Measurements from ENCODE around the gene P2RX4.
"Not testable (repeated sequence)": the region's sequence is repeated elsewhere in the genome, so short reads cannot be mapped to it uniquely, and the experiment has no call there.

The P2RX4 gene

DNA sequence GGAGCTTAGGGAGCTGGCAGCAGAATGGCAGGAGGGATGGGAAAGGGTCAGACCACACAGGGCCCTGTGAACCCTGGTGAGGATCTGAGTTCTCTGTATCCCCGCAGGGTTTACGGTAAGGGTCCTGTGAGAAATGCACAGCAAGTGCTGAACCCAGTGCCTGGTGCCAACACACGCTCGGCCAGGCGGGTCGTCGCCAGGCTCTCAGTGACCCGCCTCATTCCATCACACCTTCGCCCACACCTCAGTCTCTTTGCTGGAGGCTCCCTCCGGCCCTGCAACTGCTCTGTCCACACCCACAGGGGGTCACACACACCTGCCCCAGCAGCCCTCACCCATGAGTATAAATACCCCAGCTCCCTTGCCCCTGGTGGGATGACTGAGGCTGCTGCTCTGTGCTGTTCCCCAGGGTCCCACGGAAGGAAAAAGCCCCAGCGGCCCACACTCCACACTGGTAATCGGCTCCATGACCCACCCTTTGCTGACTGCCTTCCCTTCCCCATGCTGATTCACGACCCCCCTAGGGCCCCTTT lies 63.5 kb downstream of the P2RX4 start:
- no peak for DNase-seq (ENCODE audit: low spot score)

DNA sequence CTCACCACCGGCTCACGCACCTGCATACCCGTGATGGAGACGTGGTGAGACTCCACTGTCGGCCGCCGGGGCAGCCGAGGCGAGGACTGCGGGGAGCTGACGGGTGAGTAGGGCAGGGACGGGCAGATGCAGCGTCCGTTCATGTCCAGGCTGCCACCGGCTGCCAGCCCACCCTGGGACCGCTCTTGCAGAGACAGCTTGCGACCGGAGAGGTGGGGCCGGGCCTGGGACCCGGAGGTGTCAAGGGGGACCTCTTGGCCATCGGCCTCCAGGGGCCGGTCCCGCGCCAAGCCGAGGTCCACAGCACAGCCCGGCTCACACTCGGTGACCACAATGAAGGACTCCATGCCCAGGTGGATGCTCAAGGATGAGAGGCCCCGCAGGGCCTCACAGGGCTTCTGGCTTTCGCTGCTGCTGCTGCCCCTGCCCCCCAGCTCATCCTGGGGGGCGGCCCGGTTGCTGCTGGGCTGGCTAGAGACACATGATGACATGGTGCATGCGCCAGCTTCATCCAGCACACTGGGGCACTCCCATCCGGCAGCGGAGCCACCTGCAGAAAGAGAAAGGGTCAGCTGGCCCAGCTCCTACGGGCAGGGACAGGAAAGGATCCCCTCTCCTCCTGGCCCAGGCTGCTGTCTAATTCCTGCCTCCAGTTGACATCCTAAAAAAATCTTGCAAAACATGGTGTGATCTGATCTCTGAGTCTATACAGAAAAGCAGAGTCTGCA lies 64.3 kb downstream of the P2RX4 start:
- DNase-seq (ENCODE audit: low spot score), result no peak
- no peak for FAIRE-seq

More for the DNA sequence above, 63.5 kb downstream of the P2RX4 start:
- FAIRE-seq, result no peak

DNA sequence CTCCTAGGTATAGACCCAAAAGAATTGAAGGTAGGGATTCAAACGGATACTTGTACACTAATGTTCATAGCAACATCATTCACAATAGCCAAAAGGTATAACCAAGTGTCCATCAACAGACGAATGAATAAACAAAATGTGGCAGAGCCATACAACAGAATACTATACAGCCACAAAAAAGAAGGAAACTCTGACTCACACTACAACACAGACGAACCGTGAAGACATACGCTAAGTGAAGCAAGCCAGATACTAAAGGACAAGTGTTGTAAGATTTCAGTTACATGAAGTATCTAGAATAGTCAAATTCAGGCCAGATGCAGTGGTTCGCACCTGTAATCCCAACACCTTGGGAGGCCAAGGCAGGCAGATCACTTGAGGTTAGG lies 67.4 kb downstream of the P2RX4 start:
- DNase-seq (ENCODE audit: low spot score), result no peak
- no peak for FAIRE-seq

DNA sequence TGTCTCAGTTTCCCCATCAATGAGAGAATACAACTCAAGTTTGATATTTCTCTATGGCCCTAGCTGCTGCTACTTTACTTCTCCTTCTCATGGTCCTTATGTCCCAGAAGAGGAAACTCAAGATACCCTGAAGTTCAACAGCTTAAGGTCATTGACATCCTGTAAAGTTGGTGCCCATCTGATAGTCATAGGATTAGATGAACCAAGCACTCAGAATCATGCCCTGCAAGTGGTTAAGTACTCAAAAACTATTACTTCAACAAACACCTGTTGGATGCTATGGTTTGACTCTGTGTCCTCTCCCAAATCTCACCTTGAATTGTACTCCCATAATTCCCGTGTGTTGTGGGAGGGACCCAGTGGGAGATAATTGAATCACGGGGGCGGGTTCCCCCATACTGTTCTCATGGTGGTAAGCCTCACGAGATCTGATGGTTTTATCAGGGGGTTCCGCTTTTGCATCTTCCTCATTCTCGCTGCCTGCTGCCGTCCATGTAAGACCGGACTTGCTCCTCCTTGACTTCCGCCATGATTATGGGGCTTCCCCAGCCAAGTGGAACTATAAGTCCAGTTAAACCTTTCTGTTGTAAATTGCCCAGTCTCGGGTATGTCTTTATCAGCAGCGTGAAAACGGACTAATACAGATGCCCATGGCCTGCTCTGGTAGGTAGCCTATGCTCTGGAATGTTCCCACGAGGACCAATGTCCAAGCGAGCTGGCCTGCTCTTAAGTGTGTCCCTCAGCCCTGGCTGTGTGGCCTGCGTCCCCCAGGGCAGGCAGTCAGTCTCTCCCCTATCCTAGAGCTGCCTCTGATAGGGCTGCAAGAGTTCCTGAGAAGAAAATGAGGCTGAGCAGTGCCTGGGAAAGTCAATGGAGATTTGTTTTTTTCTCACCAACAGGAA lies 68.5 kb downstream of the P2RX4 start:
- no peak for DNase-seq (ENCODE audit: low spot score)

DNA sequence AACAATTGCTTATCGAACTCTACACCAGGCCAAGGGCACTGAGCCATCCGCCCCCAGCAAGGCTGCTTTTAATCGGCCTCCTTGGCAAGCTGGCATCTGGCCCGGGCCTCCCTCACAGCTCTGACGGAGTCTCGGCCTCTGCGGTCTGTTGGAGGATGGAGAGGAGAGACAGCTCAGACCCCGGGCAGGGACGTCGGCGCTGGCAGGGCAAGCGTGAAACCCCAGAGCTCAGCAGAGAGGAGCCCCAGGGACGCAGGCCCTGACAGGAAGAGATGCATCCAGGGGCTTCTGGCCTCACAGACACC lies 69.1 kb downstream of the P2RX4 start:
- FAIRE-seq (no peak), DNase-seq (ENCODE audit: low spot score) (no peak)

More for the DNA sequence above, 68.5 kb downstream of the P2RX4 start:
- no peak for FAIRE-seq

DNA sequence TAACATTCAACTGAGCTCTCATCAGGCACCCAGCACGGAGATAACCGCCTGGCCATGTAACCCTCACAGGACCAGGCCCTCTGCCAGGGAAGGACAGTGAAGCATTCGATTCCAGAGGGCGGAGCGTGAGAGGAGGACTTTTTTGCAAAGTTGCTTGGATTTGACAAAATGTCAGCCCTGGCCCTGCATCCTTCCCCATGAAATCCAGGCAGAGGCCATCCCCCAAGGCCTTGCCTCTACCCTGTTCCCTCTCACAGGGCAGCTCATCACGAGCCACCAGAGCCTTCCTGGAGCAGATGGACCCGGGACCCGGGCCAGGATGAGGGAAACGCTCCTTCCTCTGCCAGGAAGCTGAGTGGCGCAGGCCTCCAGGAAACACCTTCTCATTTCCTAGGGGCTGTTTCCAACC lies 69.6 kb downstream of the P2RX4 start:
- no peak for FAIRE-seq
- no peak for DNase-seq (ENCODE audit: low spot score)

DNA sequence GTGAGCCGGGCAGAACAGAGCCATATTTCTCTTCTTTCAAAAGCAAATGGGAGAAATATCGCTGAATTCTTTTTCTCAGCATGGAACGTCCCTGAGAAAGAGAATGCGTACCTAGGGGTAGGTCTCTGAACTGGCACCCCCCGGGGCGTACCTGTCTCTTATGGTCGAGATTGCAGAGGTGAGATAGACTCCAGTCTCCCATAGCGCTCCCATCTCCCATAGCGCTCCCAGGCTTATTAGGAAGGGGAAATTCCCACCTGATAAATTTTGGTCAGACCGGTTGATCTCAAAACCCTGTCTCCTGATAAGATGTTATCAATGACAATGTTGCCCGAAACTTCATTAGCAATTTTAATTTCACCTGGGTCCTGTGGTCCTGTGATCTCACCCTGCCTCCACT lies 70.6 kb downstream of the P2RX4 start:
- FAIRE-seq, result not testable (repeated sequence)

DNA sequence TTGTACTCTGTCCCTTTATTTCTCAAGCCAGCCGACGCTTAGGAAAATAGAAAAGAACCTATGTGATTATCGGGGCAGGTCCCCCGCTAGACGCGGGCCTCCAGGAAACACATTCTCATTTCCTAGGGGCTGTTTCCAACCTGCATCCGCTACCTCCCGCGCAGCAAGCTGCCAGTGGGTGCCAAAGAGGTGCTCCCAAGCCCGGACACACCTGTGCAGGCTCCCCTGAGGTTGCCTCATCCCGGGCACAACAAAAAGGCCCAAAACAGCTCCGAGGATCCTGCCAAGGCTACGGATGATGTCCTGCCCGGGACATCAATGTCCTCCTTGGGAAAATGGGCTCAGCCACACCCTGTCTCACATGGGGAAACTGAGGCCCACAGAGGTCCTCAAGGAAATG lies 71.2 kb downstream of the P2RX4 start:
- not testable (repeated sequence) for FAIRE-seq; DNase-seq (ENCODE audit: low spot score)

More for the DNA sequence above, 70.6 kb downstream of the P2RX4 start:
- not testable (repeated sequence) for DNase-seq (ENCODE audit: low spot score)

DNA sequence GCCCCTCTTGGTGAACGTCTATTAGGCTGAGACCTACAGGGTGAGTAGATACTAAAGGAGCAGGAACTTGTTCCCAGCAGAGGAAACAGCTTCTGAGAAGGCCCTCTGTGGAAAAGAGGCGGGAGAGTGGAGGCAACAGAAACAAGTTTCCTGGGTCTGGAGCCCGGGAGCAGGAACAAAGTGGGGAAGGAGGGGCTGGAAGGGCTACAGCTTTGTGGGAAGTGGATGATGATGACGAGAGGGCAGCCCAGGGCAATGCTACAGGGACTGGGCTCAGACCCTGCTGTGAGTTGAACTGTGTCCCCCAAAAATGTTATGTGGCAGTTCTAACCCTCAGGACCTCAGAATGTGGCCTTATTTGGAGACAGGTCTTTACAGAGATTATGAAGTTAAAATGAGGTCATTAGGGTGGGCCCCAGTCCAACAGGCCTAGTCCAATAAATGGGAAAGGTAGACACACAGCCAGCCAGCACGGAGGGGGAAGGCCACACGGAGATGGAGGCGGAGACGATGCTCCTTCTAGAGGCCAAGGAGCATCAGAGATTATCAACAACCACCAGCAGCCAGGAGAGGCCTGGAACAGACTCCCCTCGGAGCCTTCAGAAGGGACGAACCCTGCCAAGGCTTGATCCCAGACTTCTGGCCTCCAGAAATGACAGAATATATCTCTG lies 72.3 kb downstream of the P2RX4 start:
- DNase-seq (ENCODE audit: low spot score) (no peak), FAIRE-seq (no peak)

DNA sequence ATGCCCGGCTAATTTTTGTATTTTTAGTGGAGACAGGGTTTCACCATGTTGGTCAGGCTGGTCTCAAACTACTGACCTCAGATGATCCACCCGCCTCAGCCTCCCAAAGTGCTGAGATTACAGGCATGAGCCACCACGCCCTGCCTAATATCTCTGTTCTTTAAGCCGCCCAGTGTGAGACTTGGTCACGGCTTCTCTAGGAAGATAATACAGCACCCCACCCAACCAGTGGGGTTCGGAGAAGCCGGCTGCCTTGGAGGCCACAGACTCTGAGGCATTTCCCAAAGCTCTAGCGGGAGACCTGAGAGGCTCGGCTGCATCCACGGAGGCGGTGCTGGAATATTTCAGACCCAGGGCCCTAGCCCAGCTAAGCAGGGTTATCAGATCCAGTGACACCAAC lies 73.0 kb downstream of the P2RX4 start:
- FAIRE-seq, result not testable (repeated sequence)

DNA sequence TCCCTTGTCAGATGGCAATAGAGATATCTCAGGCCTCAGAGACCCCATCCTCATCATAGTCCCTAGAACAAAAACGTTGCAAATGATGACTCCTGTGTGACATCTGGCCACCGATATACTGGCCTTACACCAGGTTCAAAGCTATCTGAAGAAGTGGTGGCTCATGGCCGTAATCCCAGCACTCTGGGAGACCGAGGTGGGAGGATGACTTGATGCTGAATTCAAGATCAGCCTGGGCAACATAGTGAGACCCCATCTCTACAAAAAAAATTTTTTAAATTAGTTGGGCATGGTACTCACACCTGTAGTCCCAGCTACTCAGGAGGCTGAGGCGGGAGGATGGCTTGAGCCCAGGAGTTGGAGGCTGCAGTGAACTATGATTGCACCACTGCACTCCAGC lies 73.5 kb downstream of the P2RX4 start:
- FAIRE-seq, result no peak
- no peak for DNase-seq (ENCODE audit: low spot score)

More for the DNA sequence above, 73.0 kb downstream of the P2RX4 start:
- DNase-seq (ENCODE audit: low spot score), result not testable (repeated sequence)

Data from urothelium cell line (cell line).